Measurements from ENCODE around the gene LCP1. TPM values are rescaled to one million over a fixed set of nuclear protein-coding genes. Genes with fewer than 3 reads are reported as not detected.

The LCP1 gene
- total RNA-seq, 1 donor from 2014 or later, result 758 TPM

- Mint-ChIP-seq H3K9me3 (no peaks in the 10 kb centered on the region), H3K27ac (no peak overlapping the region), H3K27me3 (peaks cover 12% of the 10 kb centered on the region), H3K36me3 (ENCODE audit: low read depth) (no peaks in the 10 kb centered on the region), H3K4me3 (no peak overlapping the region), H3K4me1 (peaks cover 2% of the 10 kb centered on the region)
- DNase-seq, result no peak
- intact Hi-C loops (cut with micrococcal nuclease), result no loop called here
Measured at GRCh38 chr13:46087481-46087880, 94.5 kb downstream of the LCP1 start.

GRCh38 chr13:46086985-46087384 lies 95.0 kb downstream of the LCP1 start:
- Mint-ChIP-seq H3K9me3 (no peaks in the 10 kb centered on the region), H3K4me1 (peaks cover 2% of the 10 kb centered on the region), H3K36me3 (ENCODE audit: low read depth) (no peaks in the 10 kb centered on the region), H3K4me3 (no peak overlapping the region), H3K27me3 (peaks cover 12% of the 10 kb centered on the region), H3K27ac (no peak overlapping the region)
- DNase-seq, result no peak
- intact Hi-C loops (cut with micrococcal nuclease), result no loop called here

- Mint-ChIP-seq H3K4me1 (peaks cover 2% of the 10 kb centered on the region), H3K36me3 (ENCODE audit: low read depth) (no peaks in the 10 kb centered on the region), H3K27ac (no peak overlapping the region), H3K4me3 (no peak overlapping the region), H3K9me3 (no peaks in the 10 kb centered on the region), H3K27me3 (peaks cover 11% of the 10 kb centered on the region)
- intact Hi-C loops (cut with micrococcal nuclease), result no loop called here
- DNase-seq, result no peak
Measured at GRCh38 chr13:46086421-46086922, 95.5 kb downstream of the LCP1 start.

GRCh38 chr13:46085737-46086136 lies 96.2 kb downstream of the LCP1 start:
- intact Hi-C loops (cut with micrococcal nuclease), result no loop called here
- no peaks in the 10 kb centered on the region for H3K36me3 Mint-ChIP-seq (ENCODE audit: low read depth)
- H3K27me3 Mint-ChIP-seq, result peaks cover 11% of the 10 kb centered on the region
- peaks cover 2% of the 10 kb centered on the region for H3K4me1 Mint-ChIP-seq
- no peak overlapping the region for H3K27ac Mint-ChIP-seq
- no peak overlapping the region for H3K4me3 Mint-ChIP-seq
- H3K9me3 Mint-ChIP-seq, result no peaks in the 10 kb centered on the region
- DNase-seq, result no peak

GRCh38 chr13:46082324-46082723 lies 99.7 kb downstream of the LCP1 start:
- no peaks in the 10 kb centered on the region for H3K36me3 Mint-ChIP-seq (ENCODE audit: low read depth)
- H3K4me3 Mint-ChIP-seq, result no peak overlapping the region
- intact Hi-C loops (cut with micrococcal nuclease), result no loop called here
- H3K9me3 Mint-ChIP-seq, result no peaks in the 10 kb centered on the region
- peaks cover 7% of the 10 kb centered on the region for H3K27me3 Mint-ChIP-seq
- peaks cover 4% of the 10 kb centered on the region for H3K4me1 Mint-ChIP-seq
- no peak overlapping the region for H3K27ac Mint-ChIP-seq
- DNase-seq, result no peak

GRCh38 chr13:46079770-46080169 lies 102.2 kb downstream of the LCP1 start:
- Mint-ChIP-seq H3K4me1 (peaks cover 4% of the 10 kb centered on the region), H3K36me3 (ENCODE audit: low read depth) (no peaks in the 10 kb centered on the region), H3K27me3 (peaks cover 19% of the 10 kb centered on the region), H3K4me3 (no peak overlapping the region), H3K27ac (no peak overlapping the region), H3K9me3 (peaks cover 3% of the 10 kb centered on the region)
- intact Hi-C loops (cut with micrococcal nuclease), result no loop called here
- DNase-seq, result no peak

- DNase-seq, result no peak
- no peak overlapping the region for H3K4me3 Mint-ChIP-seq
- H3K27me3 Mint-ChIP-seq, result peaks cover 21% of the 10 kb centered on the region
- H3K36me3 Mint-ChIP-seq (ENCODE audit: low read depth), result no peaks in the 10 kb centered on the region
- H3K27ac Mint-ChIP-seq, result no peak overlapping the region
- H3K9me3 Mint-ChIP-seq, result peaks cover 3% of the 10 kb centered on the region
- intact Hi-C loops (cut with micrococcal nuclease), result no loop called here
- peaks cover 4% of the 10 kb centered on the region for H3K4me1 Mint-ChIP-seq
Measured at GRCh38 chr13:46077265-46077664, 104.7 kb downstream of the LCP1 start.

- Mint-ChIP-seq H3K9me3 (peaks cover 3% of the 10 kb centered on the region), H3K36me3 (ENCODE audit: low read depth) (no peaks in the 10 kb centered on the region), H3K4me1 (peaks cover 4% of the 10 kb centered on the region), H3K27me3 (peaks cover 24% of the 10 kb centered on the region), H3K4me3 (no peak overlapping the region), H3K27ac (no peak overlapping the region)
- no peak for DNase-seq
- intact Hi-C loops (cut with micrococcal nuclease), result no loop called here
Measured at GRCh38 chr13:46076827-46077226, 105.2 kb downstream of the LCP1 start.

Other genes with a start within 250 kb of the LCP1 start
- 56.1 and 58.8 TPM in 2 replicates for gene ZC3H13, start 129.4 kb downstream of the LCP1 start, total RNA-seq
- gene CPB2, start 77.1 kb downstream of the LCP1 start, total RNA-seq, result not detected in 2 replicates
- gene LRRC63, start 29.8 kb upstream of the LCP1 start, total RNA-seq, result 0.26 and 0.40 TPM in 2 replicates
- gene RUBCNL, start 205.1 kb upstream of the LCP1 start, total RNA-seq, result 1.5 TPM in 2 replicates